HepG2 (cell line): ENCODE measurements around the gene PYGB. TPM values are rescaled to one million over a fixed set of nuclear protein-coding genes. Genes with fewer than 3 reads are reported as not detected.
A peak's percentile ranks its signal among the peaks of the same experiment; 100 is the strongest.

Experiments
- ATAC-seq: fragments of 200-7000 bp; cut with Tn5 transposase; 3 replicates; pipeline ENCODE4 v1.9.1; 2020; ENCODE audit warnings: mild to moderate bottlenecking, moderate library complexity
- BruUV-seq: library from RNA; stranded (reverse); fragments of 400-500 nt; replicated peaks from 2 replicates; lab custom pipeline; 2021; lab: Mats Ljungman, UMichigan
- CTCF ChIA-PET: fragments of 300-600 bp; formaldehyde crosslinking; extraction: SDS; loops from one replicate; lab custom pipeline; 2021; ENCODE audit warnings: low total read pairs, inconsistent platforms, low intra/inter-chr PET ratio; lab: Yijun Ruan, JAX
- POLR2A ChIA-PET: fragments of 350-600 bp; sonication (Branson Sonifier 250); formaldehyde crosslinking; loops from one replicate; lab custom pipeline; 2020; ENCODE audit warnings: antibody characterized with exemption, inconsistent platforms; lab: Yijun Ruan, JAX
- DNase-seq: peaks from one replicate; pipeline ENCODE4 v3.0.0-alpha.2; 2015; ENCODE audit warnings: low spot score
- FAIRE-seq: peaks from 3 replicates; lab custom pipeline; 2011; peaks lifted over from hg19 to GRCh38; lab: Jason Lieb, UNC
- H2AFZ ChIP-seq: one replicate; pipeline ENCODE4 v1.6.1; 2011; ENCODE audit warnings: low read length, inconsistent platforms
- H3K27ac ChIP-seq: fragments of 300-600 bp; 3 replicates; pipeline ENCODE4 v1.8.0; 2011; ENCODE audit warnings: mixed run types, mild to moderate bottlenecking, mixed read lengths, low read length, inconsistent platforms; ENCODE audit not compliant: insufficient read depth; ENCODE audit errors: extremely low read length
- H3K27me3 ChIP-seq, 2 experiments: fragments of 200-600 bp in 1 of 2; 2 replicates in 1 of 2; 3 replicates in 1 of 2; pipeline versions ENCODE4 v1.6.0 to v1.8.0; 2011; ENCODE audit warnings: low read length in 2 of 2, mild to moderate bottlenecking in 2 of 2, moderate library complexity in 2 of 2, inconsistent platforms in 1 of 2; ENCODE audit not compliant: insufficient read depth in 2 of 2, control insufficient read depth in 1 of 2
- H3K36me3 ChIP-seq, 2 experiments: fragments of 200-600 bp in 1 of 2; replicated peaks in 1 of 2; 2 replicates in 1 of 2; 3 replicates in 1 of 2; pipeline versions ENCODE4 v1.5.1 to v1.8.0; 2011; ENCODE audit warnings: low read length in 2 of 2, inconsistent platforms in 1 of 2; ENCODE audit not compliant: insufficient read depth in 2 of 2, control insufficient read depth in 1 of 2
- H3K4me1 ChIP-seq: 2 replicates; pipeline ENCODE4 v1.5.1; 2012; ENCODE audit warnings: low read length, inconsistent platforms; ENCODE audit not compliant: insufficient read depth
- H3K4me2 ChIP-seq: 2 replicates; pipeline ENCODE4 v1.6.0; 2011; ENCODE audit warnings: low read depth, low read length, inconsistent platforms
- H3K4me3 ChIP-seq, 3 experiments: fragments of 200-600 bp in 1 of 3; sonication (generic), shearing (Covaris generic) in 1 of 3; replicated peaks in 1 of 3; 2 replicates each; pipeline ENCODE4 v1.5.1; 2011 to 2016; ENCODE audit warnings: low read length in 3 of 3, inconsistent platforms in 2 of 3, low read depth in 2 of 3, mild to moderate bottlenecking in 2 of 3, control low read depth in 1 of 3, mixed read lengths in 1 of 3; ENCODE audit not compliant: insufficient read depth in 1 of 3
- H3K79me2 ChIP-seq: one replicate; pipeline ENCODE4 v1.6.1; 2011; ENCODE audit warnings: low read length, inconsistent platforms; ENCODE audit not compliant: insufficient read depth
- H3K9ac ChIP-seq: 2 replicates; pipeline ENCODE4 v1.6.0; 2011; ENCODE audit warnings: mild to moderate bottlenecking, low read depth, low read length, inconsistent platforms; ENCODE audit not compliant: insufficient read depth
- H3K9me3 ChIP-seq: 2 replicates; pipeline ENCODE4 v1.5.1; 2012; ENCODE audit warnings: mild to moderate bottlenecking, low read length
- H4K20me1 ChIP-seq: 2 replicates; pipeline ENCODE4 v1.6.0; 2011; ENCODE audit warnings: inconsistent platforms, mild to moderate bottlenecking, low read length, moderate library complexity; ENCODE audit not compliant: insufficient read depth
- ASH2L ChIP-seq: fragments of 300-600, 200-600 bp; sonication (generic); IDR thresholded peaks from 2 replicates; pipeline ENCODE4 v1.7.0; 2017; ENCODE audit warnings: low read depth, mild to moderate bottlenecking, moderate library complexity, mixed read lengths, low read length; ENCODE audit not compliant: insufficient read length
- ATAD3A ChIP-seq: sonication (generic); formaldehyde crosslinking; IDR thresholded peaks from 2 replicates; pipeline ENCODE4 v1.4.0; 2020; ENCODE audit warnings: missing genetic modification reagents
- HNF4G ChIP-seq, 2 experiments: sonication (generic) in 1 of 2; formaldehyde crosslinking in 1 of 2; IDR thresholded peaks; 2 replicates each; pipeline versions ENCODE4 v1.4.0 to v1.6.1; 2011 to 2020; ENCODE audit warnings: borderline replicate concordance in 2 of 2, low read depth in 2 of 2, mild to moderate bottlenecking in 2 of 2, low read length in 1 of 2, missing genetic modification reagents in 1 of 2, moderate library complexity in 1 of 2
- KDM6A ChIP-seq: IDR thresholded peaks from 2 replicates; pipeline ENCODE4 v1.6.1; 2016; ENCODE audit warnings: low read depth
- ONECUT2 ChIP-seq: sonication (generic); formaldehyde crosslinking; IDR thresholded peaks from 2 replicates; pipeline ENCODE4 v1.4.0; 2020; ENCODE audit warnings: missing genetic modification reagents
- PHF8 ChIP-seq: sonication (generic); formaldehyde crosslinking; IDR thresholded peaks from 2 replicates; pipeline ENCODE4 v1.5.0; 2020; ENCODE audit warnings: missing genetic modification reagents
- ZFP36 ChIP-seq: fragments of 150-350 bp; IDR thresholded peaks from 2 replicates; pipeline ENCODE4 v1.6.1; 2018; ENCODE audit warnings: borderline replicate concordance, low read length, low read depth; ENCODE audit not compliant: partially characterized antibody
- ZFP36L2 ChIP-seq: sonication (generic); formaldehyde crosslinking; IDR thresholded peaks from 2 replicates; pipeline ENCODE4 v1.4.0; 2020; ENCODE audit warnings: missing genetic modification reagents
- ZNF703 ChIP-seq: sonication (generic); formaldehyde crosslinking; IDR thresholded peaks from 2 replicates; pipeline ENCODE4 v1.5.1; 2020; ENCODE audit warnings: missing genetic modification reagents, mild to moderate bottlenecking, moderate library complexity, borderline replicate concordance
- ZNF878 ChIP-seq: sonication (generic); formaldehyde crosslinking; IDR thresholded peaks from 2 replicates; pipeline ENCODE4 v1.8.1; 2023; ENCODE audit warnings: mild to moderate bottlenecking, missing genetic modification reagents, moderate library complexity
- ZSCAN25 ChIP-seq: sonication (generic); formaldehyde crosslinking; IDR thresholded peaks from 2 replicates; pipeline ENCODE4 v1.8.0; 2022; ENCODE audit warnings: mild to moderate bottlenecking, missing genetic modification reagents
- whole genome bisulfite sequencing: methylation state at CpG from one replicate; pipeline ENCODE4 v1.1.6; 2017; ENCODE audit warnings: low lambda C conversion rate; 5-methylcytosine and 5-hydroxymethylcytosine counted together
- in situ Hi-C: cut with HindIII; loops from 2 replicates; pipeline ENCODE4 v1.10.0; 2017; ENCODE audit warnings: low pct_unique_long_range_greater_than_20kb; ENCODE audit not compliant: extremely low pct_ligation_motif_present
- intact Hi-C: fragments of 100-400 bp; cut with micrococcal nuclease; formaldehyde crosslinking; loops from one replicate; pipeline ENCODE4 v1.10.0; 2022; ENCODE audit not compliant: unreplicated experiment
- polyA plus RNA-seq, 8 experiments: library from polyadenylated mRNA; depleted of rRNA in 3 of 8; stranded (reverse) in 7 of 8; unstranded in 1 of 8; fragments of >200 nt; fragmentation: Illumina TruSeq in 4 of 8; extraction: Trizol in 4 of 8; gene quantifications; 2 replicates each; pipeline versions ENCODE4 v1.2.1 to v1.2.3, GENCODE V29; 2011 to 2016; ENCODE audit warnings: low read depth in 4 of 8, missing spikeins in 1 of 8, mixed read lengths in 1 of 8; ENCODE audit not compliant: insufficient read depth in 1 of 8
- total RNA-seq, 5 experiments: library from RNA; depleted of rRNA; stranded (reverse); fragments of >200 nt; fragmentation: Illumina TruSeq; extraction: Trizol; gene quantifications; 2 replicates each; pipeline ENCODE4 v1.2.3, GENCODE V29; 2016; ENCODE audit warnings: low read depth in 1 of 5
- TF ChIP-seq, protein P1 (sequence below): fragments of 450-650 bp; IDR thresholded peaks from 2 replicates; pipeline ENCODE4 v1.6.1; 2016
- TF ChIP-seq, protein P2 (sequence below): IDR thresholded peaks from 2 replicates; pipeline ENCODE4 v1.6.1; 2016; ENCODE audit warnings: control low read depth

The PYGB gene
- total and polyA plus RNA-seq, 2 of the 13 experiments (the other 11 are each of a cell fraction or from before 2014, with no cell fraction given) = 24.2 to 86.3 TPM

DNA sequence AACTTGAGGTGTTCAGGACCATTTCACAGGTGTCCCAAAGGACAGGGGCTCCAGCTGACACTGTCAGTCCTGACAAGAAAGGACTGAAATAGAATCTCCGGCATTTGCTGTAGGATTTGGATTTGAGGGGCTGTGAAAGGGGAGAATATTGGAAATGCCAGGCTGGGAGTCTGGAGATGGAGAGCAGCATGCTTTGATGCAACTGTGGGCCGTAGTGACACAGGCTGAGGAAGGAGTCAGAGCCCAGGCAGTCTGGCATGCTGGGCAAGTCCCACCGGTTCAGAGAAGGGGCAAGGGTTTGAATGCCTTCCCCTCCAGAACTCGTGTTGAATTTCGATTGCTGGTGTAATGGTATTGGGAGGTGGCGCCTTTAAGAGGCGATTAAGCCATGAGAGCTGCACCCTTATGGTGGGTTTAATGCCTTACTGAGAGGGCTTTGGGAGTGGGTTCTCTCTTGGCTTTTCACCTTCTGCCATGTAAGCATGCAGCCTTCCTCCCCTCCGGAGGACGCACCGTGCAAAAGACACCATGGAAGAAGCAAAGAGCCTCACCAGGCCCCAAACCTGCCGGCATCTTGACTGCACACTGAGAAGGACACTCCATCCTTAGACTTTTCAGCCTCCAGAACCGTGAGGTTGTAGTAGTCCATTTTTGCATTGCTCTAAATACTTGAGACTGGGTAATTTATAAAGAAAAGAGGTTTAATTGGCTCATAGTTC, 9.4 kb upstream of the PYGB start:
- CTCF ChIA-PET = no interaction called here
- no peak overlapping the region for H3K9ac ChIP-seq
- ATAC-seq (no peak), DNase-seq (no peak), FAIRE-seq (no peak)
- H3K4me3 ChIP-seq = no peak overlapping the region
- 85% methylated on average over 12 of the region's 12 CpGs for WGBS
- H3K9me3 ChIP-seq = no peaks in the 10 kb centered on the region
- no peaks in the 10 kb centered on the region for H3K36me3 ChIP-seq
- BruUV-seq = TSS peak; percentile 91
- no peak overlapping the region for H2AFZ ChIP-seq
- intact Hi-C loops (no loop called here), in situ Hi-C loops (no loop called here)
- POLR2A ChIA-PET = interaction anchor here (3.5 to 5.8 kb wide), 2 partner anchors 9 to 11 kb away, joined by 19 to 67 read pairs; partner anchors contain the start of gene PYGB
- H4K20me1 ChIP-seq = no peaks in the 10 kb centered on the region
- peaks cover 57% of the 10 kb centered on the region for H3K4me1 ChIP-seq
- H3K27me3 ChIP-seq = peaks cover 0 to 28% of the 10 kb centered on the region in 2 experiments; a peak in 4 of 5 replicates
- no peak overlapping the region for H3K27ac ChIP-seq
- 0 out of 2 replicates have a peak overlapping the region, but pooled peaks have one; percentile 10 for H3K4me2 ChIP-seq
- TF ChIP-seq ATAD3A (CRISPR knock-in tag) (no peak), ASH2L (peak; percentile 37), ZNF878 (CRISPR knock-in tag) (0 out of 2 replicates have a peak, but pooled peaks have one; percentile 40), ONECUT2 (CRISPR knock-in tag) (no peak), ZNF703 (CRISPR knock-in tag) (no peak), ZSCAN25 (CRISPR knock-in tag) (no peak), KDM6A (no peak), ZFP36 (no peak), HNF4G (IDR thresholded peaks at IDR 0.05; ENCODE audit: borderline replicate concordance, low read depth, low read length) (no peak), HNF4G (CRISPR knock-in tag; IDR thresholded peaks at IDR 0.05; ENCODE audit: borderline replicate concordance, low read depth) (no peak), ZFP36L2 (no peak), PHF8 (CRISPR knock-in tag) (no peak)
- TF ChIP-seq, protein P1, sequence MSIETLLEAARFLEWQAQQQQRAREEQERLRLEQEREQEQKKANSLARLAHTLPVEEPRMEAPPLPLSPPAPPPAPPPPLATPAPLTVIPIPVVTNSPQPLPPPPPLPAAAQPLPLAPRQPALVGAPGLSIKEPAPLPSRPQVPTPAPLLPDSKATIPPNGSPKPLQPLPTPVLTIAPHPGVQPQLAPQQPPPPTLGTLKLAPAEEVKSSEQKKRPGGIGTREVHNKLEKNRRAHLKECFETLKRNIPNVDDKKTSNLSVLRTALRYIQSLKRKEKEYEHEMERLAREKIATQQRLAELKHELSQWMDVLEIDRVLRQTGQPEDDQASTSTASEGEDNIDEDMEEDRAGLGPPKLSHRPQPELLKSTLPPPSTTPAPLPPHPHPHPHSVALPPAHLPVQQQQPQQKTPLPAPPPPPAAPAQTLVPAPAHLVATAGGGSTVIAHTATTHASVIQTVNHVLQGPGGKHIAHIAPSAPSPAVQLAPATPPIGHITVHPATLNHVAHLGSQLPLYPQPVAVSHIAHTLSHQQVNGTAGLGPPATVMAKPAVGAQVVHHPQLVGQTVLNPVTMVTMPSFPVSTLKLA = no peak
- TF ChIP-seq, protein P2, sequence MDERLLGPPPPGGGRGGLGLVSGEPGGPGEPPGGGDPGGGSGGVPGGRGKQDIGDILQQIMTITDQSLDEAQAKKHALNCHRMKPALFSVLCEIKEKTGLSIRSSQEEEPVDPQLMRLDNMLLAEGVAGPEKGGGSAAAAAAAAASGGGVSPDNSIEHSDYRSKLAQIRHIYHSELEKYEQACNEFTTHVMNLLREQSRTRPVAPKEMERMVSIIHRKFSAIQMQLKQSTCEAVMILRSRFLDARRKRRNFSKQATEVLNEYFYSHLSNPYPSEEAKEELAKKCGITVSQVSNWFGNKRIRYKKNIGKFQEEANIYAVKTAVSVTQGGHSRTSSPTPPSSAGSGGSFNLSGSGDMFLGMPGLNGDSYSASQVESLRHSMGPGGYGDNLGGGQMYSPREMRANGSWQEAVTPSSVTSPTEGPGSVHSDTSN (CRISPR knock-in tag) = no peak
- no peaks in the 10 kb centered on the region for H3K79me2 ChIP-seq
